GM21515 (cell line): ENCODE measurements around the gene SMG9.

Experiments
- ATAC-seq: cut with Tn5 transposase; IDR thresholded peaks from one replicate; pipeline ENCODE4 v1.9.1; 2021; ENCODE audit not compliant: unreplicated experiment

SMG9 gene

DNA sequence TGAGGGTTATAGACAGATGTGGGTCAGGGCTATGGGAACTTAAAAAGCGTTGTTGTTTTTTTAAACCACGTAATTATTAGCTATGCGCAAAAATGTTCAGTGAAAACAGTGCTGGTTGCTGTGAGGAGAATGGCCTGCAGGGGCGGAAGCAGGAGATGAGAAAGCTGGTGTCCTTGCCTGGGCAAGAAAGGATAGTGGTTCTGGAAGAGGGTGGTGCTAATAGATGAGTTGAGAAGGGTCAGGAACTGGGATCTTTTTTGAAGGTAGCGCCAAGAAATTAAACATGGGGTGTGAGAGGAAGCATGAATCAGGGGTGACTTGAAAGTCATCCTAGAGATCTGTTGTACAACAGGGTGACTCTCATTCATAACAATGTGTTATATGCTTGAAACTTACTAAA is 4.8 kb upstream of the SMG9 start:
- ATAC-seq = no peak

DNA sequence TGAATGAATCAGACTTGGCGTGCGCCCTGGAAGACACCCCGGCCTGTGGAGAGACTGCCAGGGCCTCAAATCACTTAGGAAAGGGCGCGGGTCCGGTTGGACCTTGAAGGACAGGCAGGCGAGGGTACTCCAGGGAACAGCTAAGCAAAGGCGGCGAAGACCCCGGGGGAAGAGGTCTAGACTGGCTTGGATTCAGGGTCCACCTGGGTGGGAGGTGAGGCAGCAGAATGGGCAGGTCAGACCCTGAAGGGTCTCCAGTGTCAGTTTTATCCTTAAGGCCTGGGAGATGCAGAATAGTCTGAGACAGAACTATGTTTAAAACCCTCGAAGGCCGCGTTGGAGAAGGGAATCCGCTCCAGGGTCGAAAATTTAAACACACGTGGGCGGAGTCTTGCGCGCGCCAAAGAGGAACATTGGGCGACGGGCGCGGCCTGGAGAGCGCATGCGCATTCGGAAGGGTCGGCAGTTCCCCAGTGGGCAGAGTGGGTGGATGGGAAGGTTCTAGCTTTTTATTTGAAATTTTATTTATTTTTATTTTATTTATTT is 567 bp upstream of the SMG9 start:
- peak; percentile 21 for ATAC-seq

DNA sequence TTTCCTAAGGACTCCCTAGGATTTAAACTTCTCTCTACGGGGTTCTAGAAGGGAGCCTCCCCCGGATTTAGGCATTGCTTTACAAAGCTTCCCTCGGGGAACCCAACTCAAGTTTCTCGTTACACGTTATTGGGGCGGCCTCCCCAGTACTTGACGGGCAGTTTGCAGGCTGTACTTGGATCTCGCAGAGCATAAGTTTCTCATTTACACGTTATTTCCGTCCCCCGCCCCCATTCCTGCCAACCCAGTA is 584 bp downstream of the SMG9 start:
- no peak for ATAC-seq

DNA sequence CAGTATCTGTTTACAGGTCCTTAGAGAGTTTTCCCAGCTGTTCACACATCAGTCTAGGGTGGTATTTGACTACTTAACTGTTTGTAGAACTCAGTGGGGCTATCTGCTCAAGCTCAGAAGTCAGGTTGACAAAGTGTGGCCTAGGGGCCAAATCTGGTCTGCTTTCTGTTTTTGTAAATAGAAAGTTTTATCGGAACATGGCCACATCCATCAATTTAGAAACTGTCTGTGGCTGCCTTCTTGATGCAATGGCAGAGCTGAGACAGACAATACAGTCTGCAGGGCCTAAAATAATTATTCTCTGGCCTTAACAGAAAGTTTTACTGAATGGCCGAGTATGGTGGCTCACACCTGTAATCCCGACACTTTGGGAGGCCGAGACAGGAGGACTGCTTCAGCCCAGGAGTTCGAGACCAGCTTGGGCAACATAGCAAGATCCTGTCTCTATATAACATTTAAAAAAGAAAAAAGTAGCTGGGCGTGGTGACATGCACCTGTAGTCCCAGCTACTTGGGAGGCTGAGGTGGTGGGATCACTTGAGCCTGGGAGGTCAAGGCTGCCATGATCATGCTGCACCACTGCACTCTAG is 2.4 kb downstream of the SMG9 start:
- ATAC-seq = no peak

DNA sequence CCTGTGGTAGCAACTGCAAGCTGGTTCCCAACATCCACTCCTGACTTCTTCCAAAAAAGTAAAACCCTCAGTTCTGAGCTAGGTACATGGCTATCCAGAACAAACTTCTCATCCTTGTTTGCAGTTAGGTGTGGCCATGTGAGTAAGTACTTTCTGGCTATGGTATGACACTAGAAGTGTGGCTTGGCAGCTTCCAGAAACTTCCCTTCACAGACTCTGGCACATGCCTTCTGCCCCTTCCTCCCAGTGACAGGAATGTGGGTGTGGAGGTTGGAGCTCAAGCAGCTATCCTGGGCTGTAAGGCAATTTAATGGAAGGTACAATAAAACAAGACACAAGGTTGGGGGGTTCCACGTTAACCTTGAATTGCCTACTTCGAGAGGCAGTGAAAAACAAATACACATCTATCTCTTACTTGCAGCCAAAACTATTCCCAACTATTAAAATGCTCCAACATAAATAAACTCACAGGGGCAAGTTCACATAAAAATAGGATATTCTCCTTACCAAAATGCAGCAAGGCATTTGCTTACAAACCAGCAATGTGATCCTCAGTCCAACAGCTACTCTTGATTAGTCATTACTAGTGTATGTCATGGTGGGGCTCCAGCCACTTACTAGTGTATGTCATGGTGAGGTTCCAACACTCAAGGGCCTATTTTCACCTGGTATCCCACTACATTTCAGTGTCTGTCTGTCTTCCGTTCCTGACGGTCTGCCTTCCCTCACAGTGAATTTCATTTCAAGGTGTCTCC is 3.1 kb downstream of the SMG9 start:
- ATAC-seq = no peak

DNA sequence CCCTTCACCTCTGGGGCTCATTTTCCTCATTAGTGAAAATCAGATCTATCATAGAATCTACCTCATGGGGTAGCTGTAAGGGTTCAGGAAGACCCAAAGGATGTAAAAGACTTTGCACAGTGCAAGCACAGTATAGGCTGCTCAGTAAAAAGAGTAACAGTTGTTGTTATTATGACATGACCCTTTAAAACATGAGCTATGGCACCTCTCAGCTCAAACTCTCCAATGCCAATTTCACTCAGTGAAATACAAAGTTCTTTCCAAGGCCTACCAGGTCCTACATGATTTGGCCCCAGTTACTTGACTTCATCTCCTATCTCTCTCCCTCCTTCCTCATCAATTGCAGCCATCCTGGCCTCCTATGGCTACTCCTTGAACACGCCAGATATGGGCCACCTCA is 4.9 kb downstream of the SMG9 start:
- ATAC-seq = no peak

DNA sequence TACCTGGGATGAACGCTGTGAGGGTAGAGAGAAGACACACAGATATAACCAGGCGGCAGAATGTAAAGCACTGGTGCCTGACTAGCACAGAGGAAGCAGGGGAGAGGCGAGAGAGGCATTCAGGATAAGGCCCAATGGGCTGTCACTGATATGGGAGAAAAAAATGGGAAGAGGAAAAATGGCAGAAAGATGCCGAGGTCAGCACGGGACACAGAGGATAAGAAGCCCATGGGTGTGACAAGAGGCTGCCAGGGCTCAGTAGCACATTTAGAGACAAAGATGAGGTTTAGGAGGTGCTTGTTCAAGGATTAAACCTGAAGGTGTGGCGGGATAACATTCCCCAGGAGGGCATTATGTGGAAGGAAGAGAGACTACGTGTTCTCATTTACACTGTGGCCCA is 5.6 kb downstream of the SMG9 start:
- no peak for ATAC-seq

DNA sequence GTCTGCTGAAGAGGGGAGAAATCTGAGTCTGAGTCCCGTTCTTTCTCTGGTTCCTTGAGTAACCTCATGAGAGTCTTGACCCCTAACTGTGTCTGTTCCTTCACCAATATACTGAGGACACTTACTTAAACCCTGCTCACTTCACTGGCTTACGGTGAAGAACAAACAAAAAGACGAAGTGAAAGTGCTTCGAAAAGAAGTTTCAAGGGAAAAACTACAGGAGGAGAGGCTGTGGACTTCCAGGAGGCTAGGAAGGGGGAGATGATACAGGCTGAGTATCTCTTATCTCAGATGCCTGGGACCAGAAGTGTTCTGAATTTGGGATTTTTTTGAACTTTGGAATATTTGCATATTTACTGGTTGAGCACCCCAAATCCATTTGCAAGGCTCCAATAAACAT is 6.1 kb downstream of the SMG9 start:
- ATAC-seq = no peak

DNA sequence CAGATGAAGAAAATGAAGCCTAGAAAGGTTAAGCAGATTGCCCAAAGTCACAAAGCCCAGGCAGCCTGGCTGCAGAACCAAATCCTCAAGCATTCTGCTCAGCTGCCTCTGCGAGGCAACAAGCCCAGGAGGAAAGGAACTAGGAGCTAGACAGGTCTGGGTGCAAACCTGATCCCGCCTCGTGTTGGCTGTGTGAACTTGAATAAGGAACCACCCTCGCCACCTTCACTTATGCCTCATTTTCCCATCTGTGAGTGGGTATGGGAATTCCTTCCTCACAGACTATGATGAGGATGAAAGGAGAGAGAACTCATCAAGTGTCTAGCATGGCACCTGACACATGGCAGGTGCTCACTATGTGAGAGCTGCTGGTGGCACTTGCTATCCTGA is 6.6 kb downstream of the SMG9 start:
- ATAC-seq = no peak

DNA sequence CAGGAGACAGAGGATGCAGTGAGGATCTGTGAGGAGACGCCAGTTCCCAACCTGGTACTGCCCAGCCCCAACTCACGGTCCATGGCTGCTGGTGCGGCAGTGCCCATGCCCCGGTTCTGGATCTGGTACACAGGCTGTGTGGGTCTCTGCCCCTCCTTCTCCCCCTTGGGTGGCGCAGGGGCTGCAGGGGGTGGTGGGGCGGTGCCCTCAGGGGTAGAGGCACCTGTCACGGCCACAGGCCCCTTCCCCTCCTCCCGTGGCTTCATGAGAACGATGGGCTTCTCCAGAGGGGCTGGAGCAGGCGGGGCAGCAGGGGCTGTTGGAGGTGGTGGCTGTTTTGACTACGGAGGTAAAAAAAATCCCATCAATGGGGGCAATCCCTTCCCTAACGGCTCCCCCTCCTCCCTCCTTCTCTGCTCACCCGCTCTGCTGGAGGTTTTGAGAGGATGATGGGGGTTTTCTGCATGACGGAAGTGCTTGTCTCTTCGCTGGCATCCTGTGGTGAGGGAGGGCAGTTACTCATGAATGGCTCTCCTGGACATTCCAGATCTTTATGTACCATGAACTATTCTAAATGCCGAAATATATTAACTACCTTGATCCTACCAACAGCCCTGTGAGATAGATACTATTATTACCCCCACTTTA is 7.1 kb downstream of the SMG9 start:
- no peak for ATAC-seq

DNA sequence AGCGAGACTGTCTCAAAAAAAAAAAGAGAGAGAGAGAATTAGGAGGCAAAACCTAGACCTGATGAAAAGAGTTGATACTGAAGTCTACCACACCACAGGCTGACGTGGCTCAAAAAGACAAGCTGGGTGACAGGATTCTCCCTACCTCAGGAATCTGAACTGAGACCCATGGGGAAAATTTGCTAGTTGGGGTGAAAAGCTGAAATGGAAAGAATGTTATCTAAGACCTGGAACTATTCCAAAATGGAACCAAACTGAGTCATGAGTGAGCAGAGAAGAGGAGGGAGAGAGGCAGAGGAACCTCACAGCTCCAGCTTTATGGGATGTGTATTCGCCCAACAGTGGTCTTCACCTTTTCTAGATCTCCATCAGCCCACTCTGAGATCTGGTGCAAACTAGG is 11.7 kb downstream of the SMG9 start:
- ATAC-seq = no peak

DNA sequence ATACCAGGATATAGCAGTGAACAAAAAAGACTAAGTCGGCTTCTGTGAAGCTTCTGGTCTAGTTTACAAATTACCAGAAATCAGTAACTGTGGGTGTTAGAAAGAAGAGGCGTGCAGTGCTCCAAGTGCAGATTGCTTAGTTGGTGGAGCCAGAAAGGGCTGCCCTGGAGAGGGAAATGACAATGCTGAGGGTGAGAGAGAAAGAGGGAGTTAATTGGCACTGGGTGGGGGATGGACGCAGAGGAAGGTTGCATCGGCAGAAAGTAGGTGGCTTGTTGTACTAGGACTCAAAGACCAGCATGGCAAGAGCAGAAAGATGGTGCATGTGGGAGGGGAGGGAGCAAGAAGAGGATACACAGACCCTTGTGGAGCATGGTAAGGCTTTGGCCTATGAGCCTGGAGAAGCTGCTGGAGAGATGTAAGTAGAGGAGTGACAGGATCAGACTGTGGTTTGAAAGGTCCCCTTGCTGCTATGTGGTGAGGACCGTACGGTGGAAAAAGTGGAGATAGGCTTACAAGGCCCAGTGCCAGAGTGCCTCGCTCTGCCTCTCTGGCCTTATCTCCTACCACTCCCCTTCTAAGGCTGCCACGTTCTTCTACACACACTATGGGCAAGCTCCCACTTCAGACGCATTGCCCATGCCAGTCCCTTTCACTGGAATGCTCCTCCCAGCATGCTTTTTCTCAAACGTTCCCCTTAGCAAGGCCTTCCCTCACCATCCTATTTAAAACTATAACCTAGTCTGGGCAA is 13.5 kb downstream of the SMG9 start:
- no peak for ATAC-seq

DNA sequence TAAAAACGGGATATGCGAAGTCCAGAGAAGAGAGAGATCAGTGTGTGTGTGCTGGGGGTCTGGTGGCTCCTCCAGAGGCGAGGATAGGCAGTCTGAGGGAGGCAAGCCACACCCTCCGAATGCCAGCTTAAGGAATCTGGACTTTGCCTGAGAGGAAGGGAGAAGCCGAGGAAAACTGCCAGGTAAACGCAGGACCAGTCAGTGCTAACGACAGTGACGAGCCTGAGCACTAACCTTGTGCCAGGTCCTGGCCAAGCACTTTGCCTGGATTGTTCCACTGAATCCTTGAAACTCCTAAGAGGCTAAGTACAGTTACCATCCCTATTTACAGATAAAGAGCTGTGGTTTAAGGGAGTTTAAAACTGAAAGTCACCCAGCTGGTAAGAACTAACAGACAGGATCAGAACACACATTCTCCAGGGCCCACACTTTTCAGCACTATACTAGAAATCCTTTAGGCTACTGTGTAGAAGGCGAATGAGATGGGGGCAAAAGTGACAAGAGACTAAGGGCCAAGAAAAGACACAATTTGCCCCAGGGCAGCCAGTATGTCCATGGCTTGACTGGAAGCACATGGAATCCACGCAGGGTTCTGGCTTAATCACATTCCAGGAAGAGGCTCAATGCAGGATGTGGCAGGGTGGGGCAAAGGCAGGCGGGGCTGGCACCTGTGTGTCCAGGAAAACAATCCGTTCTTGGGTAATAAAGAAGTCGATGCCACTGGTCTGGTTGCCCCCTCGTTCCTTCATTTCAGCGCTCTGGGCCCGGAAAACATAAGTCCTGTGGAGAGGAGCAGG is 15.1 kb downstream of the SMG9 start:
- no peak for ATAC-seq

DNA sequence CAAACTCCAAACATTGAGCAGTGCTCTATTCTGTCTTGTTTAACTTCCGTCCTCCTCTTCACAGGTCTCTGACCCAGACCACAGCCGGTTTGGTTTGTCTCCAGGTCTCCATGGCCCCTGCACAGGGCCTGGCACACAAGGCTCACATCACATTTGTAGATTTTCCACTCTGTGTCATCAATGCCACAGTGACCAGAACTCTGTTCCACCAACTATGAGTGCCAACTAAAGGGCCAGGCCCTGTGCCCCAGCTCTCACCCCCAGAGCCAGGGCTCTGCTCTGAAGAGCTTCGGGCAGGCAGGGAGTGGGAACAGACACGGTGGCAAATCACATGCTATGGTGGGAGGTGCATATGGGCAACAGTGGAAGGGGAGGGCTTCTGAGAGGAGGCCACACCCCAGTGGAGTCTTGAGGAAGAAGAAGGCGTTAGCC is 16.0 kb downstream of the SMG9 start:
- ATAC-seq = no peak

DNA sequence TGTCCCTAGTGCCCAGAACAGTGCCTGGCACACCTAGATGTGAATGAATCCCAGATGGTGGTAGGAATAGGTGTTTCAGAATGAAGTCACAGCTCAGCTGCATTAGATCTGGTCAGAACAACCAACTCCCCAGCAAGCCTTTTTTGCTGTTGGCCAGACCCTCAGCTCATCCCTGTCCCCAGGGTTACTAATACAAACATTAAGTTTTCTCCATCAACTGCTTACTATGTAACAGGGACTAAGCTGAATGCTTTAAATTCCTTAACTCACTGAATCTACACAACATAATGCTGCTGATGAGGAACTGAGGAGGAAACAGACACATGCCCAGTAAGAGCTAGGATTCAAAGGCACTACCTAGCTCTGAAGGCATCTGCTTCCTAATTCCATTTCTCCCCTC is 18.8 kb downstream of the SMG9 start:
- ATAC-seq = no peak

DNA sequence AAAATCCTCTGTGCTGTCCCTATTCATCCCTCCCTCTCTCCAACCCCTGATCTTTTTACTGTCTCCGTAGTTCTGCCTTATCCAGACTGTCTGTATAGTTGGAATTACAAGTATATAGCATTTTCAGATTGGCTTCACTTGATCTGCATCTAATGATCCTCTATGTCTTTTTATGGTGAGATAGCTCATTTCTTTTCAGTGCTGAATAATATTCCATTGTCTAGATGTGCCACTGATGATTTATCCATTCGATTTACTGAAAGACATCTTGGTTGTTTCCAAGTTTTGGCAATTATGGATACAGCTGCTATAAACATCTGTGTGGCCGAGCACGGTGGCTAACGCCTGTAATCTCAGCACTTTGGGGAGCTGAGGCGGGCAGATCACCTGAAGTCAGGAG is 19.7 kb downstream of the SMG9 start:
- no peak for ATAC-seq

DNA sequence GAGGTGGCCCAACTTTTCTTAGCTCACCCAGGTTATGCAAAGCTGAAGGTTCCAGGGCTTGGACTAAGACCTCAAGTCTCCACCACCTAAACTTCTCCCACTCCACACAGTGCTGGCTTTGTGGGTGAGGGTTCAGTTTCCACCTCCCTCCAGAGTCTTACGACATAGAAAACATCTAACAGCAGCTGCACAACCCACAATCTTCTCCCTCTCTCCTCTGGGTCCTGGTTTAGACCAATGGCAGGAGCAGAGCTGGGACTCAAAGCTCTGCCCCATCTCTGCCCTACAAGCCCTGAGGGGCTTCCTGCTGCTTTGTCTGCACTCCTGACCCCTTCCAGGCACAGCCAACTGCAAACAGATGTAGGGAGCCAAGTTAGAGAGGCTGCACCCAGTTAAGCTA is 22.9 kb downstream of the SMG9 start:
- ATAC-seq = no peak

DNA sequence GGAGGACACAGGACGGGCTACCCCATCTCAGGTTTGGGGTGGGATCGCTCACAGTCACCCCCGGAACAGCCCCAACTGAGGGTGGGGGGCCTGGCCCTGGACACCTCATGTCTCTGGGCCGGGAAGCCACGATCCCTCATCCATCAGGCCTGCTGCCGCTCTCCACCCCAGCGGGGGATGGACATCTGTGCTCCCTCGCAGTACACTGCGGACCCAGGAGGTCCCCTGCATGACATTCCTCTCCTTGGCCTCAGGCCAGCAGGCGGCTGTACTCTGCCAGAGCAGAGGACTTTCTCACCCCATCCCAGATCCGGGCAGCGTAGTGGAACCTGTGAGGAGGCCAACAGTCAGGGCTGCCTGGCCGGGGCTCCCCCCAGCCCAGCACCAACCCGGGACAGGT is 23.4 kb downstream of the SMG9 start:
- ATAC-seq = no peak

DNA sequence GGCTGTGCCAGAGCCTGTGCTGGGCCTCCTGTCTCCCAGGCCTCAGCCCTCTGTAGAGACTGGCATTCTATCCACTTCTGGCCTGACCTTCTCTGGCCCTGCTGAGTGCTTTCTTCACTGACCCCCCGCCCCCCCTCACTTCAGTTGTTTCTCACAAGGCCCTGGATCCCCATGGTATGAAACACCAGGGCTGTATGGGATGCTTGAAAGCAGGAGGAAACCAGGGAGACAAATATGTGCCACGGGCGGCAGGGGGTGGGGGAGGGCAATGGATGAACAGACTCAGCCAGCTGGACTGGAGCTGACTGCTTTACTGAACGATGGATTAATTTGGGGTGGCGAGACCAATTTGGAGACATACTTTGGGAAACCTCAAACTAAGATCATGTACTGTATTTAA is 24.8 kb downstream of the SMG9 start:
- no peak for ATAC-seq

DNA sequence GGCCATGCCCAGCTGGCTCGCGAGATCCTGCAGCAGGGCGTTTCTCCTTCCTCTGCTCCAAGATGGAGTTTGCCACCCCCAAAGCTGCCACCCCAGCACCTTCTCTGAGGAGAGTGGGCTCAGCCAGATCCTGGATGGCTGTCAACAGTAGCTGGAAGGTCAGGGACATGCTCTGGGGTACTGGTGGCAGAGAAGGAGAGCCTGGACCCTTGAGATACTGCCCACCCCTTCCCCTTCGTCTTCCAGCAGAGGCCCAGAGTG is 27.2 kb downstream of the SMG9 start:
- ATAC-seq = no peak
